ENCODE results near the gene USP33.
"Not testable (repeated sequence)": the region's sequence is repeated elsewhere in the genome, so short reads cannot be mapped to it uniquely, and the experiment has no call there.

Gene USP33

GRCh38 chr1:77671836-77672235 is 87.8 kb downstream of the USP33 start:
- Mint-ChIP-seq H3K36me3 (ENCODE audit: low read depth) (peaks cover 3% of the 10 kb centered on the region), H3K27me3 (ENCODE audit: low read depth) (no peaks in the 10 kb centered on the region), H3K4me3 (no peak overlapping the region), H3K9me3 (no peaks in the 10 kb centered on the region), H3K27ac (no peak overlapping the region), H3K4me1 (ENCODE audit: low read depth) (peaks cover 29% of the 10 kb centered on the region)

- Mint-ChIP-seq H3K27ac (no peak overlapping the region), H3K27me3 (ENCODE audit: low read depth) (no peaks in the 10 kb centered on the region), H3K36me3 (ENCODE audit: low read depth) (peaks cover 1% of the 10 kb centered on the region), H3K4me1 (ENCODE audit: low read depth) (peaks cover 29% of the 10 kb centered on the region), H3K9me3 (no peaks in the 10 kb centered on the region), H3K4me3 (no peak overlapping the region)
Measured at GRCh38 chr1:77670330-77670729, 89.3 kb downstream of the USP33 start.

DNA sequence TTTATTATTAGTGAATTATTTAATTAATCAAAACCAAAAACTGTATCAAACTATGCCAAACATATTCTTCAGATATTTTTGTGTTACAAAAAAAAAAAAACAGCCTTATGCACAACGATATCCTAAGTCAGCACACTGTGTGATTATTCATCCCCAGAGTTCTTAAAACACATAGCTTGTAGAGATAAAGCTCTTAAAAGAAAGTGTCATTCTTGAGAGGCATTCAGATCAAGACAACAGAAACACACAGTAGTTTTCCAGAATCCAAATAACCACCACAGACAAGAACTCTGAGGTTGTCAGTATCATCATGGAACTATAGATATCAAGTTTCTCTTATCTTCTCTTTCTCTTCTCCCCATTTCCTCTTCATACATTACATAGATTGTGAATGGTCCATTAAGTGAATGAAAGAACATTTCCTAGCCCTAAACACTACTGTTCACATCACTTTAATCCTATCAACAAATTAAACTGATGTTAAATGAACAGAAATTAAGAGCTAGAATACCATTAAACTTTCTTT is 90.7 kb downstream of the USP33 start:
- Mint-ChIP-seq H3K9me3 (no peaks in the 10 kb centered on the region), H3K27me3 (ENCODE audit: low read depth) (no peaks in the 10 kb centered on the region), H3K4me3 (no peak overlapping the region), H3K27ac (no peak overlapping the region), H3K36me3 (ENCODE audit: low read depth) (peaks cover 3% of the 10 kb centered on the region), H3K4me1 (ENCODE audit: low read depth) (peaks cover 33% of the 10 kb centered on the region)

- no peak overlapping the region for H3K27ac Mint-ChIP-seq
- no peaks in the 10 kb centered on the region for H3K27me3 Mint-ChIP-seq (ENCODE audit: low read depth)
- H3K4me3 Mint-ChIP-seq = no peak overlapping the region
- no peaks in the 10 kb centered on the region for H3K9me3 Mint-ChIP-seq
- peaks cover 25% of the 10 kb centered on the region for H3K4me1 Mint-ChIP-seq (ENCODE audit: low read depth)
- peaks cover 10% of the 10 kb centered on the region for H3K36me3 Mint-ChIP-seq (ENCODE audit: low read depth)
Measured at GRCh38 chr1:77664939-77665516, 94.6 kb downstream of the USP33 start.

DNA sequence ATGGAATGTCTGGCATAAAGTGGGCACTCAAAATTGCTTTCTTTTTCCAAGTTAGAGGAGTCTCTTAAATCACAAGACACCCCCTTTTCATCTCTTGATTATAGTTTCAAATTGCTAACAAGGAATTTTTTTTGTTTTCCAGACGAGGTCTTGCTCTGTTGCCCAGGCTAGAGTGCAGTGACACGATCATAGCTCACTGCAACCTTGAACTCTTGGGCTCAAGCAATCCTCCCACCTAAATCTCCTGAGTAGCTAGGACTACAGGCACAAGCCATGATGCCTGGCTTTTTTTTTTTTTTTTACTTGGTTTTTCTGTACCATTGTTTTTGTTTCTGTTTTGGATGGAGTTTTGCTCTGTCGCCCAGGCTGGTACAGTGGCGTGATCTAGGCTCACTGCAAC is 98.0 kb downstream of the USP33 start:
- Mint-ChIP-seq H3K36me3 (ENCODE audit: low read depth) (peaks cover 9% of the 10 kb centered on the region), H3K9me3 (no peaks in the 10 kb centered on the region), H3K4me1 (ENCODE audit: low read depth) (peaks cover 15% of the 10 kb centered on the region), H3K27ac (no peak overlapping the region), H3K4me3 (no peak overlapping the region), H3K27me3 (ENCODE audit: low read depth) (no peaks in the 10 kb centered on the region)

- H3K9me3 Mint-ChIP-seq = no peaks in the 10 kb centered on the region
- no peaks in the 10 kb centered on the region for H3K27me3 Mint-ChIP-seq (ENCODE audit: low read depth)
- peaks cover 12% of the 10 kb centered on the region for H3K36me3 Mint-ChIP-seq (ENCODE audit: low read depth)
- no peak overlapping the region for H3K4me3 Mint-ChIP-seq
- H3K4me1 Mint-ChIP-seq (ENCODE audit: low read depth) = peaks cover 15% of the 10 kb centered on the region
- H3K27ac Mint-ChIP-seq = no peak overlapping the region
Measured at GRCh38 chr1:77659879-77660593, 99.6 kb downstream of the USP33 start.

GRCh38 chr1:77658271-77658670 is 101.4 kb downstream of the USP33 start:
- Mint-ChIP-seq H3K9me3 (no peaks in the 10 kb centered on the region), H3K4me1 (ENCODE audit: low read depth) (peaks cover 8% of the 10 kb centered on the region), H3K4me3 (no peak overlapping the region), H3K36me3 (ENCODE audit: low read depth) (peaks cover 7% of the 10 kb centered on the region), H3K27ac (no peak overlapping the region), H3K27me3 (ENCODE audit: low read depth) (no peaks in the 10 kb centered on the region)

GRCh38 chr1:77655431-77655974 is 104.1 kb downstream of the USP33 start:
- Mint-ChIP-seq H3K36me3 (ENCODE audit: low read depth) (peaks cover 20% of the 10 kb centered on the region), H3K4me3 (no peak overlapping the region), H3K4me1 (ENCODE audit: low read depth) (peaks cover 7% of the 10 kb centered on the region), H3K27me3 (ENCODE audit: low read depth) (no peaks in the 10 kb centered on the region), H3K9me3 (peaks cover 3% of the 10 kb centered on the region), H3K27ac (no peak overlapping the region)

DNA sequence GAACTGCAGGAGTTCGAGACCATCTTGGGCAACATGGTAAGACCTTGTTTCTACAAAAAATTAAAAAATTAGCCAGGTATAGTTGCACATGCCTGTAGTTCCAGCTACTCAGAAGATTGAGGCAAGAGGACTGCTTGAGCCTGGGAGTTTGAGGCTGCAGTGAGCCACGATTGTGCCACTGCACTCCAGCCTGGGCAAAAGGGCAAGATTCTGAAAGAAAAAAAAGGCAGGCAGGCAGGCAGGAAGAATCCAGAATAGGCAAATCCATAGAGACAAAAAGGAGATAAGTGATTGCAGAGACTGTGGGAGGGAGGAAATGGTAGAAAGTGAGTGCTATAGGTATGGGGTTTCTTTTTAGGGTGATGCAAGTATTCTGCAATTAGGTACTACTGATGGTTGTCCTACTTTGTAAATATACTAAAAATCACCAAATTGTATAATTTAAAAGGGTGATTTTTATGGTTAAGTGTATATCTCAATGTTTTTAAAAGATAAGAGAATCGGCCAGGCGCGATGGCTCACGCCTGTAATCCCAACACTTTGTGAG is 106.6 kb downstream of the USP33 start:
- Mint-ChIP-seq H3K4me1 (ENCODE audit: low read depth) (peaks cover 3% of the 10 kb centered on the region), H3K27ac (no peak overlapping the region), H3K36me3 (ENCODE audit: low read depth) (peaks cover 29% of the 10 kb centered on the region), H3K27me3 (ENCODE audit: low read depth) (no peaks in the 10 kb centered on the region), H3K4me3 (no peak overlapping the region), H3K9me3 (peaks cover 20% of the 10 kb centered on the region)

GRCh38 chr1:77652268-77652667 is 107.4 kb downstream of the USP33 start:
- peaks cover 3% of the 10 kb centered on the region for H3K4me1 Mint-ChIP-seq (ENCODE audit: low read depth)
- H3K36me3 Mint-ChIP-seq (ENCODE audit: low read depth) = peaks cover 32% of the 10 kb centered on the region
- no peak overlapping the region for H3K4me3 Mint-ChIP-seq
- H3K27ac Mint-ChIP-seq = no peak overlapping the region
- no peaks in the 10 kb centered on the region for H3K27me3 Mint-ChIP-seq (ENCODE audit: low read depth)
- H3K9me3 Mint-ChIP-seq = peaks cover 20% of the 10 kb centered on the region

GRCh38 chr1:77649127-77649526 is 110.5 kb downstream of the USP33 start:
- Mint-ChIP-seq H3K9me3 (peaks cover 24% of the 10 kb centered on the region), H3K4me1 (ENCODE audit: low read depth) (peaks cover 3% of the 10 kb centered on the region), H3K4me3 (no peak overlapping the region), H3K27ac (no peak overlapping the region), H3K27me3 (ENCODE audit: low read depth) (no peaks in the 10 kb centered on the region), H3K36me3 (ENCODE audit: low read depth) (peaks cover 41% of the 10 kb centered on the region)

- Mint-ChIP-seq H3K9me3 (peaks cover 24% of the 10 kb centered on the region), H3K36me3 (ENCODE audit: low read depth) (peaks cover 30% of the 10 kb centered on the region)
- not testable (repeated sequence) for H3K27me3 Mint-ChIP-seq (ENCODE audit: low read depth); H3K27ac Mint-ChIP-seq; H3K4me3 Mint-ChIP-seq; H3K4me1 Mint-ChIP-seq (ENCODE audit: low read depth)
Measured at GRCh38 chr1:77646224-77646623, 113.4 kb downstream of the USP33 start.
